ENCODE measurements around the gene CENPC. TPM values are rescaled to one million over a fixed set of nuclear protein-coding genes. Genes with fewer than 3 reads are reported as not detected.

CENPC gene
- total RNA-seq, 1 donor from 2014 or later, result 9.6 TPM

- ATAC-seq (no peak), DNase-seq (no peak)
- intact Hi-C loops (cut with micrococcal nuclease), result no loop called here
These were observed 106.3 kb downstream of the CENPC start for GRCh38 chr4:67438975-67439374.

GRCh38 chr4:67437974-67438713, 107.2 kb downstream of the CENPC start:
- intact Hi-C loops (cut with micrococcal nuclease), result no loop called here
- DNase-seq (no peak), ATAC-seq (peak; percentile 89)

- intact Hi-C loops (cut with micrococcal nuclease), result no loop called here
- peak; percentile 41 for ATAC-seq
- DNase-seq, result no peak
These were observed 108.6 kb downstream of the CENPC start for GRCh38 chr4:67436742-67437141.

GRCh38 chr4:67430989-67431388, 114.3 kb downstream of the CENPC start:
- intact Hi-C loops (cut with micrococcal nuclease), result no loop called here
- DNase-seq, result no peak
- no peak for ATAC-seq

GRCh38 chr4:67428819-67429218, 116.5 kb downstream of the CENPC start:
- DNase-seq (no peak), ATAC-seq (no peak)
- intact Hi-C loops (cut with micrococcal nuclease), result no loop called here

Other genes with a start within 250 kb of the CENPC start
- gene STAP1, start 13.2 kb upstream of the CENPC start, total RNA-seq, result 0.22 TPM
- 19.1 TPM for gene UBA6, start 155.7 kb upstream of the CENPC start, total RNA-seq
- not detected for gene GNRHR, start 208.9 kb upstream of the CENPC start, total RNA-seq